Nephron (organoid): ENCODE measurements around the gene AMN1.
"Not testable (repeated sequence)": the region's sequence is repeated elsewhere in the genome, so short reads cannot be mapped to it uniquely, and the experiment has no call there.

ENCODE experiments used
- H3K27ac Mint-ChIP-seq, 3 experiments: 2 replicates each; pipeline ENCODE4 v1.8.0; 2020; ENCODE audit warnings: mixed read lengths in 3 of 3, mild to moderate bottlenecking in 2 of 3, moderate library complexity in 1 of 3
- H3K27me3 Mint-ChIP-seq: 2 replicates; pipeline ENCODE4 v1.8.0; 2021; ENCODE audit warnings: low read depth, mild to moderate bottlenecking, moderate library complexity, mixed read lengths
- H3K36me3 Mint-ChIP-seq: 2 replicates; pipeline ENCODE4 v1.8.0; 2020; ENCODE audit warnings: low read depth, mixed read lengths
- H3K4me1 Mint-ChIP-seq: 2 replicates; pipeline ENCODE4 v1.8.0; 2020; ENCODE audit warnings: mixed read lengths
- H3K4me3 Mint-ChIP-seq, 3 experiments: 2 replicates each; pipeline ENCODE4 v1.8.0; 2020; ENCODE audit warnings: mild to moderate bottlenecking in 3 of 3, mixed read lengths in 3 of 3, moderate library complexity in 2 of 3
- H3K9me3 Mint-ChIP-seq: 2 replicates; pipeline ENCODE4 v1.8.0; 2020; ENCODE audit warnings: mixed read lengths
- CTCF ChIP-seq, 3 experiments: fragments of 200-600 bp; sonication (generic); IDR thresholded peaks; one replicate each; pipeline ENCODE4 v1.5.0; 2021; ENCODE audit warnings: antibody characterized with exemption in 3 of 3; ENCODE audit not compliant: unreplicated experiment in 3 of 3

Gene AMN1

GRCh38 chr12:31710021-31710818 lies 18.6 kb downstream of the AMN1 start:
- Mint-ChIP-seq H3K27ac (no peak overlapping the region), H3K4me1 (no peaks in the 10 kb centered on the region), H3K27me3 (no peaks in the 10 kb centered on the region), H3K4me3 (no peak overlapping the region), H3K9me3 (peaks cover 24% of the 10 kb centered on the region), H3K36me3 (peaks cover 42% of the 10 kb centered on the region)
- no peak for TF ChIP-seq CTCF (IDR thresholded peaks at IDR 0.05; ENCODE audit: unreplicated experiment in 3 of 3)

GRCh38 chr12:31708118-31708517 lies 20.7 kb downstream of the AMN1 start:
- peaks cover 42% of the 10 kb centered on the region for H3K36me3 Mint-ChIP-seq
- not testable (repeated sequence) for H3K27me3 Mint-ChIP-seq, H3K4me1 Mint-ChIP-seq

GRCh38 chr12:31705621-31706020 lies 23.2 kb downstream of the AMN1 start:
- peaks cover 20% of the 10 kb centered on the region for H3K9me3 Mint-ChIP-seq
- H3K4me3 Mint-ChIP-seq = no peak overlapping the region
- no peak for TF ChIP-seq CTCF (IDR thresholded peaks at IDR 0.05; ENCODE audit: unreplicated experiment in 3 of 3)
- H3K36me3 Mint-ChIP-seq = peaks cover 47% of the 10 kb centered on the region
- H3K27ac Mint-ChIP-seq = no peak overlapping the region
- H3K27me3 Mint-ChIP-seq = no peaks in the 10 kb centered on the region
- H3K4me1 Mint-ChIP-seq = no peaks in the 10 kb centered on the region

More at GRCh38 chr12:31708118-31708517, 20.7 kb downstream of the AMN1 start:
- not testable (repeated sequence) for H3K4me3 Mint-ChIP-seq, H3K27ac Mint-ChIP-seq
- peaks cover 24% of the 10 kb centered on the region for H3K9me3 Mint-ChIP-seq

GRCh38 chr12:31702047-31702446 lies 26.8 kb downstream of the AMN1 start:
- no peak for TF ChIP-seq CTCF (IDR thresholded peaks at IDR 0.05; ENCODE audit: unreplicated experiment in 3 of 3)
- Mint-ChIP-seq H3K4me3 (no peak overlapping the region), H3K27me3 (no peaks in the 10 kb centered on the region), H3K36me3 (peaks cover 37% of the 10 kb centered on the region), H3K4me1 (no peaks in the 10 kb centered on the region), H3K27ac (no peak overlapping the region), H3K9me3 (no peaks in the 10 kb centered on the region)

- H3K27me3 Mint-ChIP-seq, H3K4me3 Mint-ChIP-seq, H3K4me1 Mint-ChIP-seq, H3K27ac Mint-ChIP-seq: not testable (repeated sequence)
- Mint-ChIP-seq H3K9me3 (peaks cover 28% of the 10 kb centered on the region), H3K36me3 (peaks cover 69% of the 10 kb centered on the region)
Measured at GRCh38 chr12:31689921-31690320, 38.9 kb downstream of the AMN1 start.

GRCh38 chr12:31687101-31687527 lies 41.7 kb downstream of the AMN1 start:
- TF ChIP-seq CTCF (IDR thresholded peaks at IDR 0.05; ENCODE audit: unreplicated experiment in 3 of 3) = no peak
- H3K4me1 Mint-ChIP-seq = no peaks in the 10 kb centered on the region
- peaks cover 94% of the 10 kb centered on the region for H3K36me3 Mint-ChIP-seq
- no peaks in the 10 kb centered on the region for H3K27me3 Mint-ChIP-seq
- no peak overlapping the region for H3K4me3 Mint-ChIP-seq
- H3K27ac Mint-ChIP-seq = no peak overlapping the region
- H3K9me3 Mint-ChIP-seq = peaks cover 45% of the 10 kb centered on the region

GRCh38 chr12:31685801-31686200 lies 43.0 kb downstream of the AMN1 start:
- peaks cover 44% of the 10 kb centered on the region for H3K9me3 Mint-ChIP-seq
- TF ChIP-seq CTCF (IDR thresholded peaks at IDR 0.05; ENCODE audit: unreplicated experiment in 3 of 3) = no peak
- H3K4me3 Mint-ChIP-seq = no peak overlapping the region
- H3K4me1 Mint-ChIP-seq = no peaks in the 10 kb centered on the region
- H3K27me3 Mint-ChIP-seq = no peaks in the 10 kb centered on the region
- H3K36me3 Mint-ChIP-seq = peaks cover 91% of the 10 kb centered on the region
- no peak overlapping the region for H3K27ac Mint-ChIP-seq
